ENCODE data around the gene FHAD1.

The FHAD1 gene

DNA sequence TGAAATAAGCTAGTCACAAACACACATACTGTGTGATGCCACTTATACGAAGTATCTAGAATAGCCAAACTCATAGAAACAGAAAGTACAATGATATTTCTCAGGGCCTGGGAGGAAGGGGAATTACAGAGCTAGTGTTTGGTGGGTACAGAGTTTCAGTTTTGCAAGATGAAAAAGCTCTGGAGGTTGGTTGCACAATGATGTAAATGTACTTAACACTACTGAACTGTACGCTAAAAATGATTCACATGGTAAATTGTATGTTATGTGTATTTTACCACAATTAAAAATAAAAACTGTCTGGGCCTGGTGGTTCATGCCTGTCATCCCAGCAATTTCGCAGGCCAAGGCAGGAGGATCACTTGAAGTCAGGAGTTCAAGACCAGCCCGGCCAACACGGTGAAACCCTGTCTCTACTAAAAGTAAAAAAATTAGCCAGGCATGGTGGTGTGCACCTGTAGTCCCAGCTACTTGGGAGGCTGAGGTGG, 15.3 kb upstream of the FHAD1 start:
- Histone ChIP-seq H3K4me2 (peak overlapping the region in 7 of 11 experiments; percentile 16 to 62 (median 58); a peak in 13 of 22 replicates), H3K36me3 (no peaks in the 10 kb centered on the region), H3K4me3 (no peak overlapping the region), H3K27ac (peak overlapping the region in 7 of 11 experiments; percentile 15 to 62 (median 43); a peak in 10 of 22 replicates), H3K4me1 (peaks cover 10 to 48% (median 38%) of the 10 kb centered on the region in 10 experiments), H3K9me3 (replicated peaks in 1 of 11) (no peaks in the 10 kb centered on the region), H3K9ac (no peak overlapping the region), H4K20me1 (no peaks in the 10 kb centered on the region), H3K27me3 (no peaks in the 10 kb centered on the region)
- TF ChIP-seq Cebpa-rat (IDR thresholded peaks at IDR 0.05), result peak in 2 of 11 experiments; percentile 24 to 62; a peak in 3 of 22 replicates

DNA sequence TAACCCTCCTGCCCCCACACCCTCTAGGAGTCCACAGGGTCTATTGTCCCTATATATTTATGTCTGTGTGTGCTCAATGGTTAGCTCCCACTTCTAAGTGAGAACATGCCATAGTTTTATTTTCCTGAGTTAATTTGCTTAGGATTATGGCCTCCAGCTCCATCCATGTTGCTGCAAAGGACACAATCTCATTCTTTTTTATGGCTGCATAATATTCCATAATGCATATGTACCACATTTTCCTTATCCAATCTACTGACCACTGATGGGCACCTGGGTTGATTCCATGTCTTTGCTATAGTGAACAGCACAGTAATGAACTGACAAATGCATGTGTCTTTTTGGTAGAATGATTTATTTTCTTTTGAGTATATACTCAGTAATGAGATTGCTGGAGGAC, 13.3 kb upstream of the FHAD1 start:
- Histone ChIP-seq H3K27ac (no peak overlapping the region), H3K9ac (no peak overlapping the region), H3K27me3 (no peaks in the 10 kb centered on the region), H4K20me1 (no peaks in the 10 kb centered on the region), H3K36me3 (no peaks in the 10 kb centered on the region), H3K9me3 (replicated peaks in 1 of 11) (no peaks in the 10 kb centered on the region), H3K4me3 (no peak overlapping the region), H3K4me1 (peaks cover 0 to 41% (median 22%) of the 10 kb centered on the region in 10 experiments; a peak in 13 of 20 replicates), H3K4me2 (no peak overlapping the region)
- TF ChIP-seq Cebpa-rat (IDR thresholded peaks at IDR 0.05), result no peak

DNA sequence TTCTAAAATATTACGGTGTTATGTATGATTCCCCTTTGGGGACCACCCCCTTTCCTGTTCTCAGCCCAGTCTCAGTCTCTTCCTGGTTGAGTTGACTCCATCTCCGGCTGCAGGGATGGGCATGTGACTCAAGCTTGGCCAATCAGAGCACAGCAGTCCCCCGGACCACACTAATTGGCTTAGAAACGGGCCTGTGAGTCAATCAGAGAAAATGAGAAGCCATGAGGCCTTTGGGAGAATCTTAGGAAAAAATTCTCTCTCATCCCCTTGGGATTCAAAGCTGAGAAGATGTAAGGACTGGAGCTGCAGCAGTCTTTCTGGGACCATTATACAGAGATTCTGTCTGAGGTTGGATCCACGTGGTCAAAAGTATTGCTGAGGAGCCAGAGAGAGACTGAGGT, 10.7 kb upstream of the FHAD1 start:
- Histone ChIP-seq H4K20me1 (no peaks in the 10 kb centered on the region), H3K4me1 (peaks cover 0 to 19% (median 5%) of the 10 kb centered on the region in 10 experiments; a peak in 10 of 20 replicates), H3K27ac (no peak overlapping the region), H3K9me3 (replicated peaks in 1 of 11) (no peaks in the 10 kb centered on the region), H3K4me2 (no peak overlapping the region), H3K4me3 (no peak overlapping the region), H3K27me3 (no peaks in the 10 kb centered on the region), H3K36me3 (no peaks in the 10 kb centered on the region), H3K9ac (no peak overlapping the region)
- TF ChIP-seq Cebpa-rat (IDR thresholded peaks at IDR 0.05), result no peak

DNA sequence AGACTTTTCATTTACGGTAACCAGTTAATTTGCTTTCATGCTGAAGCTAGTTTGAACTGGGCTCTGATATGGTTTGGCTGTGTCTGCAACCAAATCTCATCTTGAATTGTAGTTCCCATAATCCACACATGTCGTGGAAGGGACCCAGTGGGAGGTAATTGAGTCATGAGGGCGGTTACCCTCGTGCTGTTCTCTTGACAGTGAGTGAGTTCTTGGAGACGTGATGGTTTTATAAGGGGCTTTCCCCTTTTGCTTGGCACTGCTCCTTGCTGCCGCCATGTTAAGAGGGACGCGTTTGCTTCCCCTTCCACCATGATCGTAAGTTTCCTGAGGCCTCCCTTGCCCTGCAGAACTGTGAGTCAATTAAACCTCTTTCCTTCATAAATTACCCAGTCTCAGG, 10.3 kb upstream of the FHAD1 start:
- no peak overlapping the region for H3K4me2 ChIP-seq
- no peaks in the 10 kb centered on the region for H3K36me3 ChIP-seq
- no peak for TF ChIP-seq Cebpa-rat (IDR thresholded peaks at IDR 0.05)
- H3K4me3 ChIP-seq, result no peak overlapping the region
- no peak overlapping the region for H3K27ac ChIP-seq
- no peaks in the 10 kb centered on the region for H3K27me3 ChIP-seq
- H3K9ac ChIP-seq, result no peak overlapping the region
- H3K4me1 ChIP-seq, result peaks cover 0 to 14% (median 2%) of the 10 kb centered on the region in 10 experiments; a peak in 8 of 20 replicates
- no peaks in the 10 kb centered on the region for H4K20me1 ChIP-seq
- no peaks in the 10 kb centered on the region for H3K9me3 ChIP-seq (replicated peaks in 1 of 11)

DNA sequence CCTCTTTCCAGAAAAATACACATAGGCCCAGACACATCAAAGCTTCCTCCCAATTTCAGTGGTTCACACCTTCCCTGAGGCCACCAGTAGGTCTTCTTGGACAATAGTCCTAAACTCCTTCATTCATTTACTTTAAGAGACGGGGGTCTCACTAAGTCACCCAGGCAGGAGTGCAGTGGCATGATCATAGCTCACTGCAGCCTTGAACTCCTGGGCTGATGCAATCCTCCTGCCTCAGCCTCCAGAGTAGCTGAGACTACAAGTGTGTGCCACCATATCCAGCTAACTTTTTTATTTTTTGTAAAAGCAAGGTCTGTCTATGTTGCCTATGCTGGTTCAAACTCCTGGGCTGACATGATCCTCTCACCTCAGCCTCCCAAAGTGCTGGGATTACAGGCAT, 8.2 kb upstream of the FHAD1 start:
- Histone ChIP-seq H3K27me3 (no peaks in the 10 kb centered on the region), H3K36me3 (no peaks in the 10 kb centered on the region), H3K27ac (no peak overlapping the region), H3K9ac (no peak overlapping the region), H3K4me2 (no peak overlapping the region), H3K4me3 (no peak overlapping the region), H4K20me1 (no peaks in the 10 kb centered on the region), H3K9me3 (replicated peaks in 1 of 11) (no peaks in the 10 kb centered on the region), H3K4me1 (no peaks in the 10 kb centered on the region)
- no peak for TF ChIP-seq Cebpa-rat (IDR thresholded peaks at IDR 0.05)

DNA sequence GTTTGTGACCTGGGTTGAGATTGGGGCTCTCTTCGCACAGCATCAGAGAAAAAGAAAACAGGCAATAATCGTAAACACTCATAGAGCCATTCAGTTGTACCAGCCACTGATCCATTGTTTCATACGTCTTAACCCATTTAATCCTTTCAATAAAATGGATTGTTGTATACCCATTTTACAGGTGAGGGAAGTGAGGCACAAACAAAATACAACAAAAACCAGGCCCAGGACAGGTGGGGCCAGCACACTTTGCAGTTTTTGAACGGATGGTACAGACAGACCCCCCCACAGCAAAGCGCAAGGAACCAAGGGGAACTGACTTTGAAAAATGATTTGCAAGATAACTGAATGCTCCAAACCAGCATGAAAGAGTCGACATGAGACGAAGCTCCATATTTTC, 4.3 kb upstream of the FHAD1 start:
- H3K27ac ChIP-seq, result no peak overlapping the region
- no peak for TF ChIP-seq Cebpa-rat (IDR thresholded peaks at IDR 0.05)
- H3K9me3 ChIP-seq (replicated peaks in 1 of 11), result peaks cover 0 to 36% (median 21%) of the 10 kb centered on the region in 11 experiments; a peak in 18 of 22 replicates
- H3K4me1 ChIP-seq, result peaks cover 0 to 26% (median 16%) of the 10 kb centered on the region in 10 experiments; a peak in 14 of 20 replicates
- no peak overlapping the region for H3K4me3 ChIP-seq
- H3K9ac ChIP-seq, result no peak overlapping the region
- H3K27me3 ChIP-seq, result peaks cover 0 to 13% (median 8%) of the 10 kb centered on the region in 11 experiments; a peak in 16 of 22 replicates
- H3K4me2 ChIP-seq, result no peak overlapping the region
- no peaks in the 10 kb centered on the region for H4K20me1 ChIP-seq
- H3K36me3 ChIP-seq, result no peaks in the 10 kb centered on the region

DNA sequence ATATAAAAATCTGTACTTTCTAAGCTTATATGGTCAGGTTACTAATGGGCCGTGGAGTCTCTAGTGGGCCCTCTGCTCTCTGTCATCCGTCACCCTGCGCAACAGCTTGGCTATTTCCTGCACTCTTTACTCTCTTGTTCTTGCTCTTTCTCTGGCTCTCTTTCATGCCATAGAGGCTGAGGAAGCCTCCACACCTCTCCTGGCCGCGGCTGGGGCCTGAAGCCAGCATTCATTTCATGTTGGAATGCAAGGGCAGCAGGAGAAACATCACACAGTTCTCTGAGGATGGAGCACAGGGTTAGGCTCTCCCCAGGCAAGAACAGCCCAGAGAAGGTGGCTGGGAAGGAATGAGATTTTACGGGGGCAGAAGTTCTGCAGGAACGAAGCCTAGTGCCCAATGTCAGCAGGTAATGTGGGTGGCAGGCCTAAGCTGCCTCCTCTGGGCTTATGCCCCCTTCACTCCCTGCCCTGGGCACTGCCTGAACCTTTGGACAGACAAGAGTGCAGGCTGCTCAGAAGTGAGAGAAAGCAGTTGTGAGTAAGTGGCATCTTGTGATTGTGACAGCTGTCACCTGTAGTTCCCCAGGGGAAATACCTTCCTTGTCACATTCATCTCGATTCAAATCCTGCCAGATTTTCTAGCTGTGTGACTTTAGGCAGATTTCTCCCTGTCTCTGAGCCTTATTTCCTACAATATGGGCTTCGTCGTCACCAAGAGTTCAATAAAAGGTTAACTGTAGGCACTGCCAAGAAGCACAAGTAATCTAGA, 3.6 kb upstream of the FHAD1 start:
- H3K36me3 ChIP-seq, result no peaks in the 10 kb centered on the region
- no peak for TF ChIP-seq Cebpa-rat (IDR thresholded peaks at IDR 0.05)
- peaks cover 2 to 28% (median 17%) of the 10 kb centered on the region in 10 experiments; a peak in 16 of 20 replicates for H3K4me1 ChIP-seq
- H3K4me2 ChIP-seq, result no peak overlapping the region
- no peak overlapping the region for H3K9ac ChIP-seq
- H3K27me3 ChIP-seq, result peaks cover 0 to 18% (median 10%) of the 10 kb centered on the region in 11 experiments; a peak in 16 of 22 replicates
- H3K9me3 ChIP-seq (replicated peaks in 1 of 11), result peaks cover 0 to 36% (median 21%) of the 10 kb centered on the region in 11 experiments; a peak in 18 of 22 replicates
- H3K4me3 ChIP-seq, result no peak overlapping the region
- no peak overlapping the region for H3K27ac ChIP-seq
- no peaks in the 10 kb centered on the region for H4K20me1 ChIP-seq

DNA sequence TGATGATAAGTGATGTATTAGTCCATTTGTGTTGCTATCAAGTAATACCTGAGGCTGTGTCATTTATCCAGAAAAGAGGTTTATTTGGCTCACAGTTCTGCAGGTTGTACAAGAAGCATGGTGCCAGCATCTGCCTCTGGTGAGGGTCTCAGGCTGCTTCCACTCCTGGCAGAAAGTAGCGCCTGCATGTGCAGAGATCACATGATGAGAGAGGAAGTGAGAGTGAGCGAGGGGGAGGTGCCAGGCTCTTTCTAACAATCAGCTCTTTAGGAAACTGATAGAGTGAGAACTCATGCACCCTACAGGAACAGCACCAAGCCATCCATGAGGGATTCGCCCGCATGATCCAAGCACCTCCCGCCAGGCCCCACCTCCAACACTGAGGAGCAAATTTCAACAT, 2.2 kb upstream of the FHAD1 start:
- H3K4me2 ChIP-seq, result peak overlapping the region in 7 of 11 experiments; percentile 6 to 47 (median 33); a peak in 11 of 22 replicates

DNA sequence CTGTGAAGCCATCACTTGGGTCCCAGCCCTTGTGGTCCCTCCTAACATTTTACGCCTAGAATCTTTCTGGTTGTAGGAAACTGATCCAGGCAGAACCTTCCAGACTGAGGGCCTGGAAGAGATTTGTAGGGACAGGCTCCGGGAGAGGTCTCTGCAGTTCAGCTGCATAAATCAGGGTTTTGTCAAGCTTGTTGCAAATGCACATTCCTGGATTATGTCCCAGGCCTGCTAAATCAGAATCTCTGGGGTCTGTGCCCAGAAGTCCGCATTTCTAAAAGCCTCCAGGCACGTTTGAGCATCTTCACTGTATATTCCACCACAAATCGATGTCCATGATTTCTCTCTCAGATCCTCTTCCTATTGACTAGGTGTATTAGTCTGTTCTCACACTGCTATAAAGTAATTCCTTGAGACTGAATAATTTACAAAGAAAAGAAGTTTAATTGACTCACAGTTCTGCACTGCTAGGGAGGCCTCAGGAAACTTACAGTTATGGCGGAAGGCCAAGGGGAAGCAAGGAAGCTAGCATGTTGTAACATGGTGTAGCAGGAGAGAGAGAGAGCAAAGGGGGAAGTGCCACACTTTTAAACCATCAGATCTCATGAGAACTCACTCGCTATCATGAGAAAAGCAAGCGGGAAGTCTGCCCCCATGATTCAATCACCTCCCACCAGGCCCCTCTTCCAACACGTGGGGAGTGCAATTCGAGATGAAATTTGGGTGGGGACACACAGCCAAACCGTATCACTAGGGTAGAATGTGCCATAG, 1.2 kb upstream of the FHAD1 start:
- H3K4me1 ChIP-seq, result peaks cover 18 to 42% (median 32%) of the 10 kb centered on the region in 10 experiments
- H3K4me3 ChIP-seq, result no peak overlapping the region
- H3K4me2 ChIP-seq, result peak overlapping the region in 9 of 11 experiments; percentile 2 to 46 (median 32); a peak in 11 of 22 replicates
- H4K20me1 ChIP-seq, result no peaks in the 10 kb centered on the region
- peaks cover 0 to 36% (median 21%) of the 10 kb centered on the region in 11 experiments; a peak in 18 of 22 replicates for H3K9me3 ChIP-seq (replicated peaks in 1 of 11)
- H3K36me3 ChIP-seq, result no peaks in the 10 kb centered on the region
- no peak for TF ChIP-seq Cebpa-rat (IDR thresholded peaks at IDR 0.05)
- no peak overlapping the region for H3K9ac ChIP-seq
- H3K27me3 ChIP-seq, result peaks cover 0 to 18% (median 10%) of the 10 kb centered on the region in 11 experiments; a peak in 16 of 22 replicates
- no peak overlapping the region for H3K27ac ChIP-seq

More for the DNA sequence above, 2.2 kb upstream of the FHAD1 start:
- Histone ChIP-seq H3K9ac (no peak overlapping the region), H3K4me1 (peaks cover 16 to 41% (median 29%) of the 10 kb centered on the region in 10 experiments), H3K27me3 (peaks cover 0 to 18% (median 10%) of the 10 kb centered on the region in 11 experiments; a peak in 16 of 22 replicates), H3K4me3 (no peak overlapping the region), H3K9me3 (replicated peaks in 1 of 11) (peaks cover 0 to 36% (median 21%) of the 10 kb centered on the region in 11 experiments; a peak in 18 of 22 replicates), H3K36me3 (no peaks in the 10 kb centered on the region), H3K27ac (no peak overlapping the region), H4K20me1 (no peaks in the 10 kb centered on the region)
- no peak for TF ChIP-seq Cebpa-rat (IDR thresholded peaks at IDR 0.05)
